Iris pigment epithelial cell (primary cell): ENCODE results near the gene LMBRD1.

ENCODE experiments used
- DNase-seq: peaks from one replicate; pipeline ENCODE4 v3.0.0-alpha.2; 2011; ENCODE audit warnings: low read depth

The LMBRD1 gene

DNA sequence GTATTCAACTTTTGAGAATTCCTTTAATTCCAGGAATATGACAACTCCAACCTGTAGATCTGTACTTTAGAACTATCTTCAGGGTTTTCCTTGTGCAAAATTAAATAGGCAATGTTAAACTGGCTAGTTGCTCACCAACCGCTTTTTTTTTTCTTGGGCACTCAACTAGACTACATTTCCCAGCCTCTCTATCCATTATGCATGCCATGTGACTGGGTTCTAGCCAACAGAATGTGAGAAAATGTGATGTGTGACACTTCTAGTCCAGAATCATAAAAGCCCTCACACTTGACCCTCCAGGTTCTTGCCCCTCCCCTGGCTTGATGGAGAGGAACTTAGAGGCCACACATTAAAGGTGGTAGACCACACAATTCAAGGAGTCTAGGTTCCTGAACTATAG, 166.0 kb downstream of the LMBRD1 start:
- no peak for DNase-seq

GRCh38 chr6:69627625-69628024, 169.2 kb downstream of the LMBRD1 start:
- DNase-seq: no peak

DNA sequence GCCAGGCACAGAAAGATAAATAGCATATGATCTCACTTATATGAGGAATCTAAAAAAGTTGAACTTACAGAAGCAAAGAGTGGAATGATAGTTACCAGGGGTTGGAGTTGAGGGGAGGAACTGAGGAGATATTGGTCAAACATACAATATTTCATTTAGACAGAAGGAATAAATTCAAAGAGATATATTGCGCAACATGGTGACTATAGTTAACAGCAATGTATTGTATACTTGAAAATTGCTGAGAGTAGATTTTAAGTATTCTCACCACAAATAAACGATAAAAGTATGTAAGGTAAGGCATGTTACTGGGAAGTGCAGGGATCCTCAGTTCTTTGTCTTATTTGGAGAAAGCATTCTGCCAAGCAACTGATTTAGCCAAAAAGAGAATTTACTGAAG, 171.9 kb downstream of the LMBRD1 start:
- DNase-seq: peak; percentile 8
